ENCODE results near the gene PRRG2.

- TF ChIP-seq CTCF (IDR thresholded peaks at IDR 0.05; ENCODE audit: borderline replicate concordance, extremely low read depth, low read length, poor library complexity, severe bottlenecking) (no peak), EZH2 (IDR thresholded peaks at IDR 0.05; ENCODE audit: borderline replicate concordance, low read depth, low read length, severe bottlenecking) (no peak)
Observed at GRCh38 chr19:49594157-49594992, 13.3 kb downstream of the PRRG2 start.

Measured in DND-41 (cell line).